Activated CD8-positive, alpha-beta memory T cell treated with anti-CD3 and anti-CD28 coated beads, Interleukin-2, amount 50 U/mL, for 24 hours (primary cell): Measurements from ENCODE around the gene PDZD8.

ENCODE experiments used
- DNase-seq: peaks from one replicate; pipeline ENCODE4 v3.0.0-alpha.2; 2020; ENCODE audit errors: extremely low read depth

Gene PDZD8

GRCh38 chr10:117391436-117392205 is 16.4 kb upstream of the PDZD8 start:
- DNase-seq: no peak

GRCh38 chr10:117390420-117390819 is 15.2 kb upstream of the PDZD8 start:
- no peak for DNase-seq

GRCh38 chr10:117386805-117387204 is 11.6 kb upstream of the PDZD8 start:
- DNase-seq: no peak

- no peak for DNase-seq
Observed at GRCh38 chr10:117382861-117383260, 7.6 kb upstream of the PDZD8 start.

- DNase-seq: no peak
Observed at GRCh38 chr10:117374506-117375359, 507 bp downstream of the PDZD8 start.

GRCh38 chr10:117373823-117374505 is 1.3 kb downstream of the PDZD8 start:
- no peak for DNase-seq

GRCh38 chr10:117370205-117370604 is 5.0 kb downstream of the PDZD8 start:
- DNase-seq: no peak

GRCh38 chr10:117367718-117368117 is 7.5 kb downstream of the PDZD8 start:
- DNase-seq: no peak

GRCh38 chr10:117366741-117367140 is 8.5 kb downstream of the PDZD8 start:
- no peak for DNase-seq

GRCh38 chr10:117365612-117366011 is 9.6 kb downstream of the PDZD8 start:
- DNase-seq: no peak

GRCh38 chr10:117364110-117364960 is 10.9 kb downstream of the PDZD8 start:
- DNase-seq: no peak

- DNase-seq: no peak
Observed at GRCh38 chr10:117363028-117363427, 12.2 kb downstream of the PDZD8 start.

- DNase-seq: no peak
Observed at GRCh38 chr10:117362313-117362712, 12.9 kb downstream of the PDZD8 start.

- no peak for DNase-seq
Observed at GRCh38 chr10:117360994-117361667, 14.1 kb downstream of the PDZD8 start.

GRCh38 chr10:117360016-117360415 is 15.2 kb downstream of the PDZD8 start:
- DNase-seq: no peak

- no peak for DNase-seq
Observed at GRCh38 chr10:117355072-117355471, 20.2 kb downstream of the PDZD8 start.

- DNase-seq: no peak
Observed at GRCh38 chr10:117353684-117354083, 21.6 kb downstream of the PDZD8 start.

GRCh38 chr10:117352724-117353123 is 22.5 kb downstream of the PDZD8 start:
- DNase-seq: no peak

- DNase-seq: no peak
Observed at GRCh38 chr10:117351996-117352395, 23.2 kb downstream of the PDZD8 start.

GRCh38 chr10:117351558-117351957 is 23.7 kb downstream of the PDZD8 start:
- no peak for DNase-seq

- no peak for DNase-seq
Observed at GRCh38 chr10:117350909-117351308, 24.3 kb downstream of the PDZD8 start.
